ENCODE measurements around the gene AQP10. TPM values are rescaled to one million over a fixed set of nuclear protein-coding genes. Genes with fewer than 3 reads are reported as not detected.

AQP10 gene
- polyA plus RNA-seq, 1 of the 3 experiments (the other 2 are of a cell fraction) = 0.02 TPM

DNA sequence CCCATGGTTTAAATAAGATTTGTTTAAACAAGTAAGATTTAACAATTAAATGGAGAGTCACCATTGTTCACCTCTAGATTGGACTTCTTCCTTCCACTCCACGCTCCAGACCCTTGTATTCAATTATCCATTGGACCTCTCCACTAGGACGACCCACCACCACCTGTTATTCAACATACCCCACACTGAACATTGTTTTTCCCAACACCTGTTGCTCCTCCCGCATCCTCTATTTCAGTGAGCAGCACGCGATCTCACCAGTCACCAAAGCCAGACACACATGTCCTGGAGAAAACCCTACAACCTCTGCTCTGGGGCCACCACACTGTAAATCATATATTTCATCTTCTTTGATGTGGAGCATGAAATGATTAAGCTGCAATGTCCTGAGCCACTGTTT, 33.1 kb downstream of the AQP10 start:
- no peak overlapping the region for H2AFZ ChIP-seq (ENCODE audit: low read depth)
- H3K9me3 ChIP-seq = no peaks in the 10 kb centered on the region
- no peak overlapping the region for H3K4me3 ChIP-seq (ENCODE audit: low read depth in 2 of 2, low read length in 1 of 2)
- ChIA-PET CTCF (interaction anchor here (0.7 to 6.9 kb wide), 9 partner anchors 9 to 859 kb away, joined by 3 to 53 read pairs (median 3); no protein-coding TSS in a partner anchor), POLR2A (no interaction called here)
- no peaks in the 10 kb centered on the region for H4K20me1 ChIP-seq (ENCODE audit: insufficient read depth)
- H3K79me2 ChIP-seq (ENCODE audit: insufficient read depth) = no peaks in the 10 kb centered on the region
- peaks cover 5% of the 10 kb centered on the region for H3F3A ChIP-seq (replicated peaks; ENCODE audit: insufficient read depth)
- peaks cover 7 to 10% of the 10 kb centered on the region in 2 experiments; a peak in 1 of 4 replicates for H3K4me1 ChIP-seq (ENCODE audit: control insufficient read depth in 1 of 2, insufficient read depth in 2 of 2, low read depth in 1 of 2, low read length in 1 of 2)
- no peak overlapping the region for H3K9ac ChIP-seq
- H3K36me3 ChIP-seq (replicated peaks in 1 of 2; ENCODE audit: control insufficient read depth in 1 of 2, insufficient read depth in 2 of 2, low read length in 1 of 2) = peaks cover 0 to 8% of the 10 kb centered on the region in 2 experiments
- H3K4me2 ChIP-seq = no peak overlapping the region
- no peak for TF ChIP-seq POLR2AphosphoS5 (IDR thresholded peaks at IDR 0.05; ENCODE audit: low read depth, low read length)
- TF ChIP-seq MEF2A (IDR thresholded peaks at IDR 0.05; ENCODE audit: borderline replicate concordance, low read depth) = no peak
- TF ChIP-seq, protein P1, sequence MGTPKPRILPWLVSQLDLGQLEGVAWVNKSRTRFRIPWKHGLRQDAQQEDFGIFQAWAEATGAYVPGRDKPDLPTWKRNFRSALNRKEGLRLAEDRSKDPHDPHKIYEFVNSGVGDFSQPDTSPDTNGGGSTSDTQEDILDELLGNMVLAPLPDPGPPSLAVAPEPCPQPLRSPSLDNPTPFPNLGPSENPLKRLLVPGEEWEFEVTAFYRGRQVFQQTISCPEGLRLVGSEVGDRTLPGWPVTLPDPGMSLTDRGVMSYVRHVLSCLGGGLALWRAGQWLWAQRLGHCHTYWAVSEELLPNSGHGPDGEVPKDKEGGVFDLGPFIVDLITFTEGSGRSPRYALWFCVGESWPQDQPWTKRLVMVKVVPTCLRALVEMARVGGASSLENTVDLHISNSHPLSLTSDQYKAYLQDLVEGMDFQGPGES (IDR thresholded peaks at IDR 0.05; ENCODE audit: low read depth, low read length) = no peak
- TF ChIP-seq JUND (IDR thresholded peaks at IDR 0.05) = no peak
- no peak for TF ChIP-seq NFIC (IDR thresholded peaks at IDR 0.05; ENCODE audit: borderline replicate concordance)
- no peak for TF ChIP-seq FOXM1 (IDR thresholded peaks at IDR 0.05; ENCODE audit: low read depth)
- TF ChIP-seq FOXJ3 (CRISPR knock-in tag; IDR thresholded peaks at IDR 0.05) = no peak
- TF ChIP-seq TCF12 (IDR thresholded peaks at IDR 0.05) = no peak
- TF ChIP-seq RXRA (IDR thresholded peaks at IDR 0.05; ENCODE audit: borderline replicate concordance, low read depth) = no peak
- no peak for TF ChIP-seq TEAD4 (IDR thresholded peaks at IDR 0.05; ENCODE audit: borderline replicate concordance, insufficient read depth)
- TF ChIP-seq SIN3A (IDR thresholded peaks at IDR 0.05; ENCODE audit: borderline replicate concordance, low read depth, low read length) = no peak
- TF ChIP-seq YY1 (IDR thresholded peaks at IDR 0.05; ENCODE audit: low read depth) = no peak
- TF ChIP-seq, protein P2, sequence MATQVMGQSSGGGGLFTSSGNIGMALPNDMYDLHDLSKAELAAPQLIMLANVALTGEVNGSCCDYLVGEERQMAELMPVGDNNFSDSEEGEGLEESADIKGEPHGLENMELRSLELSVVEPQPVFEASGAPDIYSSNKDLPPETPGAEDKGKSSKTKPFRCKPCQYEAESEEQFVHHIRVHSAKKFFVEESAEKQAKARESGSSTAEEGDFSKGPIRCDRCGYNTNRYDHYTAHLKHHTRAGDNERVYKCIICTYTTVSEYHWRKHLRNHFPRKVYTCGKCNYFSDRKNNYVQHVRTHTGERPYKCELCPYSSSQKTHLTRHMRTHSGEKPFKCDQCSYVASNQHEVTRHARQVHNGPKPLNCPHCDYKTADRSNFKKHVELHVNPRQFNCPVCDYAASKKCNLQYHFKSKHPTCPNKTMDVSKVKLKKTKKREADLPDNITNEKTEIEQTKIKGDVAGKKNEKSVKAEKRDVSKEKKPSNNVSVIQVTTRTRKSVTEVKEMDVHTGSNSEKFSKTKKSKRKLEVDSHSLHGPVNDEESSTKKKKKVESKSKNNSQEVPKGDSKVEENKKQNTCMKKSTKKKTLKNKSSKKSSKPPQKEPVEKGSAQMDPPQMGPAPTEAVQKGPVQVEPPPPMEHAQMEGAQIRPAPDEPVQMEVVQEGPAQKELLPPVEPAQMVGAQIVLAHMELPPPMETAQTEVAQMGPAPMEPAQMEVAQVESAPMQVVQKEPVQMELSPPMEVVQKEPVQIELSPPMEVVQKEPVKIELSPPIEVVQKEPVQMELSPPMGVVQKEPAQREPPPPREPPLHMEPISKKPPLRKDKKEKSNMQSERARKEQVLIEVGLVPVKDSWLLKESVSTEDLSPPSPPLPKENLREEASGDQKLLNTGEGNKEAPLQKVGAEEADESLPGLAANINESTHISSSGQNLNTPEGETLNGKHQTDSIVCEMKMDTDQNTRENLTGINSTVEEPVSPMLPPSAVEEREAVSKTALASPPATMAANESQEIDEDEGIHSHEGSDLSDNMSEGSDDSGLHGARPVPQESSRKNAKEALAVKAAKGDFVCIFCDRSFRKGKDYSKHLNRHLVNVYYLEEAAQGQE (IDR thresholded peaks at IDR 0.05; ENCODE audit: low read depth, low read length) = no peak
- TF ChIP-seq, protein P3, sequence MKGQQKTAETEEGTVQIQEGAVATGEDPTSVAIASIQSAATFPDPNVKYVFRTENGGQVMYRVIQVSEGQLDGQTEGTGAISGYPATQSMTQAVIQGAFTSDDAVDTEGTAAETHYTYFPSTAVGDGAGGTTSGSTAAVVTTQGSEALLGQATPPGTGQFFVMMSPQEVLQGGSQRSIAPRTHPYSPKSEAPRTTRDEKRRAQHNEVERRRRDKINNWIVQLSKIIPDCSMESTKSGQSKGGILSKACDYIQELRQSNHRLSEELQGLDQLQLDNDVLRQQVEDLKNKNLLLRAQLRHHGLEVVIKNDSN (IDR thresholded peaks at IDR 0.05; ENCODE audit: borderline replicate concordance, low read depth) = no peak
- TF ChIP-seq, protein P4, sequence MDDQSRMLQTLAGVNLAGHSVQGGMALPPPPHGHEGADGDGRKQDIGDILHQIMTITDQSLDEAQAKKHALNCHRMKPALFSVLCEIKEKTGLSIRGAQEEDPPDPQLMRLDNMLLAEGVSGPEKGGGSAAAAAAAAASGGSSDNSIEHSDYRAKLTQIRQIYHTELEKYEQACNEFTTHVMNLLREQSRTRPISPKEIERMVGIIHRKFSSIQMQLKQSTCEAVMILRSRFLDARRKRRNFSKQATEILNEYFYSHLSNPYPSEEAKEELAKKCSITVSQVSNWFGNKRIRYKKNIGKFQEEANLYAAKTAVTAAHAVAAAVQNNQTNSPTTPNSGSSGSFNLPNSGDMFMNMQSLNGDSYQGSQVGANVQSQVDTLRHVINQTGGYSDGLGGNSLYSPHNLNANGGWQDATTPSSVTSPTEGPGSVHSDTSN (IDR thresholded peaks at IDR 0.05) = no peak
- TF ChIP-seq, protein P5, sequence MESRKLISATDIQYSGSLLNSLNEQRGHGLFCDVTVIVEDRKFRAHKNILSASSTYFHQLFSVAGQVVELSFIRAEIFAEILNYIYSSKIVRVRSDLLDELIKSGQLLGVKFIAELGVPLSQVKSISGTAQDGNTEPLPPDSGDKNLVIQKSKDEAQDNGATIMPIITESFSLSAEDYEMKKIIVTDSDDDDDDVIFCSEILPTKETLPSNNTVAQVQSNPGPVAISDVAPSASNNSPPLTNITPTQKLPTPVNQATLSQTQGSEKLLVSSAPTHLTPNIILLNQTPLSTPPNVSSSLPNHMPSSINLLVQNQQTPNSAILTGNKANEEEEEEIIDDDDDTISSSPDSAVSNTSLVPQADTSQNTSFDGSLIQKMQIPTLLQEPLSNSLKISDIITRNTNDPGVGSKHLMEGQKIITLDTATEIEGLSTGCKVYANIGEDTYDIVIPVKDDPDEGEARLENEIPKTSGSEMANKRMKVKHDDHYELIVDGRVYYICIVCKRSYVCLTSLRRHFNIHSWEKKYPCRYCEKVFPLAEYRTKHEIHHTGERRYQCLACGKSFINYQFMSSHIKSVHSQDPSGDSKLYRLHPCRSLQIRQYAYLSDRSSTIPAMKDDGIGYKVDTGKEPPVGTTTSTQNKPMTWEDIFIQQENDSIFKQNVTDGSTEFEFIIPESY (IDR thresholded peaks at IDR 0.05; ENCODE audit: borderline replicate concordance, low read depth) = no peak
- TF ChIP-seq, protein P6, sequence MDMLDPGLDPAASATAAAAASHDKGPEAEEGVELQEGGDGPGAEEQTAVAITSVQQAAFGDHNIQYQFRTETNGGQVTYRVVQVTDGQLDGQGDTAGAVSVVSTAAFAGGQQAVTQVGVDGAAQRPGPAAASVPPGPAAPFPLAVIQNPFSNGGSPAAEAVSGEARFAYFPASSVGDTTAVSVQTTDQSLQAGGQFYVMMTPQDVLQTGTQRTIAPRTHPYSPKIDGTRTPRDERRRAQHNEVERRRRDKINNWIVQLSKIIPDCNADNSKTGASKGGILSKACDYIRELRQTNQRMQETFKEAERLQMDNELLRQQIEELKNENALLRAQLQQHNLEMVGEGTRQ (IDR thresholded peaks at IDR 0.05; ENCODE audit: borderline replicate concordance, low read depth, low read length) = no peak
- TF ChIP-seq EP300 (IDR thresholded peaks at IDR 0.05; ENCODE audit: borderline replicate concordance in 1 of 2, low read depth in 1 of 2, low read length in 1 of 2) = no peak
- TF ChIP-seq RAD21 (IDR thresholded peaks at IDR 0.05; ENCODE audit: low read length) = no peak
- no peak for TF ChIP-seq GABPA (IDR thresholded peaks at IDR 0.05; ENCODE audit: low read depth)
- DNase-seq = no peak
- 83% methylated on average over 5 of the region's 5 CpGs for WGBS (ENCODE audit: low lambda C conversion rate)
- no peaks in the 10 kb centered on the region for H3K9me2 ChIP-seq
- no peak overlapping the region for H3K27ac ChIP-seq (ENCODE audit: low read depth in 2 of 2, low read length in 1 of 2)
- H3K27me3 ChIP-seq (ENCODE audit: insufficient read depth) = no peaks in the 10 kb centered on the region
